ENCODE results near the gene NRTN. TPM values are rescaled to one million over a fixed set of nuclear protein-coding genes. Genes with fewer than 3 reads are reported as not detected.

Gene NRTN
- total and polyA plus RNA-seq, 2 of the 13 experiments (the other 11 are each of a cell fraction or from before 2014, with no cell fraction given): 4.1 to 5.3 TPM

DNA sequence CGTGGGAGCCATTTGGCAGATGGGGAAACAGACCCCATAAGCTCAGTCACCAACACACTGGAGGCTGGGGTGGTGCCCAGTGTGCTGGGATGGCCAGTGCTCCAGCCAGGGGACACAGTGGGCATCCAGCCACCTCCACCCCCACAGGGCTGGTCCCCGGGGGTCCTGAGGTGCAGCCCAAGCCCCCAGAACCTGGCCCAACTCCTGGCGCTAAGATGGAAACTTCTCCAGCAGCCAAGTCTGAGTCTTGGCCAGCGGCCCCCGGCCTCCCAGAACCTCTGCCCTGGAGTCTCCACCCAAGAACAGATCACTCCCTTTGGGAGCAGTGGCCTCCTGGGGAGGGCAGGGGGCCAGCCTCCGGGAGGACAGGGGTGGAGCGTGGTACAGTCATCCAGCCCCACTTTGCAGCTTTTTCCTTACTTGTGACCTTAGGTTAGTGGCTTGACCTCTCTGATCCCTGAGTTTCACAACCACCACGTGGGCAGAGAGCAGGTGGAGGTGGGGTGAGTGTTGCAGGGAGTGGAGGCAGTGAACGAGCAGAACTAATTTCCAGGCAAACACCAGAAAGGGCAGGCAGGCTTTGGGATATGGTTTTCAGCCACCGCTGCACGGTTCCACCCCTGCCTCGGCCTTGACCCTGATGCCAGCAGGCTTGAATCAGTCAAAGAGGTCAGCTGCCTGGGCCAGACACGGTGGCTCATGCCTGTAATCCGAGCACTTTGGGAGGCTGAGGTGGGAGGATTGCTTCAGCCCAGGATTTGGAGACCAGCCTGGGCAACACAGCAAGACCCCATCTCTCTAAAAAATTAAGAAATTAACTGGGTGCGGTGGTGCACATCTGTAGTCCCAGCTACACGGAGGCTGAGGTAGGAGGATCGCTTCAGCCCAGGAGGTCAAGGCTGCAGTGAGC is 4.3 kb upstream of the NRTN start (continued):
- TF ChIP-seq, protein P1, sequence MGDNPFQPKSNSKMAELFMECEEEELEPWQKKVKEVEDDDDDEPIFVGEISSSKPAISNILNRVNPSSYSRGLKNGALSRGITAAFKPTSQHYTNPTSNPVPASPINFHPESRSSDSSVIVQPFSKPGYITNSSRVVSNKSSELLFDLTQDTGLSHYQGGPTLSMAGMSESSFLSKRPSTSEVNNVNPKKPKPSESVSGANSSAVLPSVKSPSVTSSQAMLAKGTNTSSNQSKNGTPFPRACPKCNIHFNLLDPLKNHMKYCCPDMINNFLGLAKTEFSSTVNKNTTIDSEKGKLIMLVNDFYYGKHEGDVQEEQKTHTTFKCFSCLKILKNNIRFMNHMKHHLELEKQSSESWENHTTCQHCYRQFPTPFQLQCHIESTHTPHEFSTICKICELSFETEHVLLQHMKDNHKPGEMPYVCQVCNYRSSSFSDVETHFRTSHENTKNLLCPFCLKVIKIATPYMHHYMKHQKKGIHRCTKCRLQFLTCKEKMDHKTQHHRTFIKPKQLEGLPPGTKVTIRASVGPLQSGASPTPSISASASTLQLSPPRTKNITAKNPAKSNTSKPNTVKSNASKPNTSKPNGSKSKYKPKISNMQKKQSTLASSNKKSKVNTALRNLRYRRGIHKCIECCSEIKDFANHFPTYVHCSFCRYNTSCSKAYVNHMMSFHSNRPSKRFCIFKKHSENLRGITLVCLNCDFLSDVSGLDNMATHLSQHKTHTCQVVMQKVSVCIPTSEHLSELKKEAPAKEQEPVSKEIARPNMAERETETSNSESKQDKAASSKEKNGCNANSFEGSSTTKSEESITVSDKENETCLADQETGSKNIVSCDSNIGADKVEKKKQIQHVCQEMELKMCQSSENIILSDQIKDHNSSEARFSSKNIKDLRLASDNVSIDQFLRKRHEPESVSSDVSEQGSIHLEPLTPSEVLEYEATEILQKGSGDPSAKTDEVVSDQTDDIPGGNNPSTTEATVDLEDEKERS (CRISPR knock-in tag; IDR thresholded peaks at IDR 0.05): peak; percentile 82; the same call in 1 of the 2 replicates
- TF ChIP-seq ZNF460 (CRISPR knock-in tag; IDR thresholded peaks at IDR 0.05; ENCODE audit: borderline replicate concordance) (peak; percentile 60; the same call in 1 of the 2 replicates), ZNF782 (CRISPR knock-in tag; IDR thresholded peaks at IDR 0.05; ENCODE audit: borderline replicate concordance) (no peak), ZFX (CRISPR knock-in tag; IDR thresholded peaks at IDR 0.05; ENCODE audit: low read depth) (0 out of 2 replicates have a peak, but pooled peaks have one; percentile 7), MED13 (CRISPR knock-in tag; IDR thresholded peaks at IDR 0.05) (no peak), ZMYM4 (CRISPR knock-in tag; IDR thresholded peaks at IDR 0.05) (0 out of 2 replicates have a peak, but pooled peaks have one; percentile 40), RBM22 (optimal IDR thresholded peaks at IDR 0.05; ENCODE audit: low read length) (no peak), ZNF17 (CRISPR knock-in tag; IDR thresholded peaks at IDR 0.05) (no peak), ZSCAN22 (CRISPR knock-in tag; IDR thresholded peaks at IDR 0.05) (no peak), MBNL3 (CRISPR knock-in tag; conservative IDR thresholded peaks at IDR 0.05) (no peak), PRMT3 (CRISPR knock-in tag; IDR thresholded peaks at IDR 0.05; ENCODE audit: borderline replicate concordance, low read depth) (no peak)
- TF ChIP-seq, protein P2, sequence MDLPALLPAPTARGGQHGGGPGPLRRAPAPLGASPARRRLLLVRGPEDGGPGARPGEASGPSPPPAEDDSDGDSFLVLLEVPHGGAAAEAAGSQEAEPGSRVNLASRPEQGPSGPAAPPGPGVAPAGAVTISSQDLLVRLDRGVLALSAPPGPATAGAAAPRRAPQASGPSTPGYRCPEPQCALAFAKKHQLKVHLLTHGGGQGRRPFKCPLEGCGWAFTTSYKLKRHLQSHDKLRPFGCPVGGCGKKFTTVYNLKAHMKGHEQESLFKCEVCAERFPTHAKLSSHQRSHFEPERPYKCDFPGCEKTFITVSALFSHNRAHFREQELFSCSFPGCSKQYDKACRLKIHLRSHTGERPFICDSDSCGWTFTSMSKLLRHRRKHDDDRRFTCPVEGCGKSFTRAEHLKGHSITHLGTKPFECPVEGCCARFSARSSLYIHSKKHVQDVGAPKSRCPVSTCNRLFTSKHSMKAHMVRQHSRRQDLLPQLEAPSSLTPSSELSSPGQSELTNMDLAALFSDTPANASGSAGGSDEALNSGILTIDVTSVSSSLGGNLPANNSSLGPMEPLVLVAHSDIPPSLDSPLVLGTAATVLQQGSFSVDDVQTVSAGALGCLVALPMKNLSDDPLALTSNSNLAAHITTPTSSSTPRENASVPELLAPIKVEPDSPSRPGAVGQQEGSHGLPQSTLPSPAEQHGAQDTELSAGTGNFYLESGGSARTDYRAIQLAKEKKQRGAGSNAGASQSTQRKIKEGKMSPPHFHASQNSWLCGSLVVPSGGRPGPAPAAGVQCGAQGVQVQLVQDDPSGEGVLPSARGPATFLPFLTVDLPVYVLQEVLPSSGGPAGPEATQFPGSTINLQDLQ (CRISPR knock-in tag; IDR thresholded peaks at IDR 0.05): no peak
- TF ChIP-seq, protein P3, sequence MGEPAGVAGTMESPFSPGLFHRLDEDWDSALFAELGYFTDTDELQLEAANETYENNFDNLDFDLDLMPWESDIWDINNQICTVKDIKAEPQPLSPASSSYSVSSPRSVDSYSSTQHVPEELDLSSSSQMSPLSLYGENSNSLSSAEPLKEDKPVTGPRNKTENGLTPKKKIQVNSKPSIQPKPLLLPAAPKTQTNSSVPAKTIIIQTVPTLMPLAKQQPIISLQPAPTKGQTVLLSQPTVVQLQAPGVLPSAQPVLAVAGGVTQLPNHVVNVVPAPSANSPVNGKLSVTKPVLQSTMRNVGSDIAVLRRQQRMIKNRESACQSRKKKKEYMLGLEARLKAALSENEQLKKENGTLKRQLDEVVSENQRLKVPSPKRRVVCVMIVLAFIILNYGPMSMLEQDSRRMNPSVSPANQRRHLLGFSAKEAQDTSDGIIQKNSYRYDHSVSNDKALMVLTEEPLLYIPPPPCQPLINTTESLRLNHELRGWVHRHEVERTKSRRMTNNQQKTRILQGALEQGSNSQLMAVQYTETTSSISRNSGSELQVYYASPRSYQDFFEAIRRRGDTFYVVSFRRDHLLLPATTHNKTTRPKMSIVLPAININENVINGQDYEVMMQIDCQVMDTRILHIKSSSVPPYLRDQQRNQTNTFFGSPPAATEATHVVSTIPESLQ (CRISPR knock-in tag; conservative IDR thresholded peaks at IDR 0.05): no peak
- TF ChIP-seq, protein P4, sequence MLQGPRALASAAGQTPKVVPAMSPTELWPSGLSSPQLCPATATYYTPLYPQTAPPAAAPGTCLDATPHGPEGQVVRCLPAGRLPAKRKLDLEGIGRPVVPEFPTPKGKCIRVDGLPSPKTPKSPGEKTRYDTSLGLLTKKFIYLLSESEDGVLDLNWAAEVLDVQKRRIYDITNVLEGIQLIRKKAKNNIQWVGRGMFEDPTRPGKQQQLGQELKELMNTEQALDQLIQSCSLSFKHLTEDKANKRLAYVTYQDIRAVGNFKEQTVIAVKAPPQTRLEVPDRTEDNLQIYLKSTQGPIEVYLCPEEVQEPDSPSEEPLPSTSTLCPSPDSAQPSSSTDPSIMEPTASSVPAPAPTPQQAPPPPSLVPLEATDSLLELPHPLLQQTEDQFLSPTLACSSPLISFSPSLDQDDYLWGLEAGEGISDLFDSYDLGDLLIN (CRISPR knock-in tag; IDR thresholded peaks at IDR 0.05; ENCODE audit: borderline replicate concordance): no peak
- TF ChIP-seq, protein P5, sequence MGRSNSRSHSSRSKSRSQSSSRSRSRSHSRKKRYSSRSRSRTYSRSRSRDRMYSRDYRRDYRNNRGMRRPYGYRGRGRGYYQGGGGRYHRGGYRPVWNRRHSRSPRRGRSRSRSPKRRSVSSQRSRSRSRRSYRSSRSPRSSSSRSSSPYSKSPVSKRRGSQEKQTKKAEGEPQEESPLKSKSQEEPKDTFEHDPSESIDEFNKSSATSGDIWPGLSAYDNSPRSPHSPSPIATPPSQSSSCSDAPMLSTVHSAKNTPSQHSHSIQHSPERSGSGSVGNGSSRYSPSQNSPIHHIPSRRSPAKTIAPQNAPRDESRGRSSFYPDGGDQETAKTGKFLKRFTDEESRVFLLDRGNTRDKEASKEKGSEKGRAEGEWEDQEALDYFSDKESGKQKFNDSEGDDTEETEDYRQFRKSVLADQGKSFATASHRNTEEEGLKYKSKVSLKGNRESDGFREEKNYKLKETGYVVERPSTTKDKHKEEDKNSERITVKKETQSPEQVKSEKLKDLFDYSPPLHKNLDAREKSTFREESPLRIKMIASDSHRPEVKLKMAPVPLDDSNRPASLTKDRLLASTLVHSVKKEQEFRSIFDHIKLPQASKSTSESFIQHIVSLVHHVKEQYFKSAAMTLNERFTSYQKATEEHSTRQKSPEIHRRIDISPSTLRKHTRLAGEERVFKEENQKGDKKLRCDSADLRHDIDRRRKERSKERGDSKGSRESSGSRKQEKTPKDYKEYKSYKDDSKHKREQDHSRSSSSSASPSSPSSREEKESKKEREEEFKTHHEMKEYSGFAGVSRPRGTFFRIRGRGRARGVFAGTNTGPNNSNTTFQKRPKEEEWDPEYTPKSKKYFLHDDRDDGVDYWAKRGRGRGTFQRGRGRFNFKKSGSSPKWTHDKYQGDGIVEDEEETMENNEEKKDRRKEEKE (IDR thresholded peaks at IDR 0.05): no peak
